GM21619 (cell line): ENCODE measurements around the gene SUPT4H1.
A peak's percentile ranks its signal among the peaks of the same experiment; 100 is the strongest.

Experiments used
- ATAC-seq: cut with Tn5 transposase; IDR thresholded peaks from one replicate; pipeline ENCODE4 v1.9.1; 2021; ENCODE audit not compliant: unreplicated experiment

SUPT4H1 gene

DNA sequence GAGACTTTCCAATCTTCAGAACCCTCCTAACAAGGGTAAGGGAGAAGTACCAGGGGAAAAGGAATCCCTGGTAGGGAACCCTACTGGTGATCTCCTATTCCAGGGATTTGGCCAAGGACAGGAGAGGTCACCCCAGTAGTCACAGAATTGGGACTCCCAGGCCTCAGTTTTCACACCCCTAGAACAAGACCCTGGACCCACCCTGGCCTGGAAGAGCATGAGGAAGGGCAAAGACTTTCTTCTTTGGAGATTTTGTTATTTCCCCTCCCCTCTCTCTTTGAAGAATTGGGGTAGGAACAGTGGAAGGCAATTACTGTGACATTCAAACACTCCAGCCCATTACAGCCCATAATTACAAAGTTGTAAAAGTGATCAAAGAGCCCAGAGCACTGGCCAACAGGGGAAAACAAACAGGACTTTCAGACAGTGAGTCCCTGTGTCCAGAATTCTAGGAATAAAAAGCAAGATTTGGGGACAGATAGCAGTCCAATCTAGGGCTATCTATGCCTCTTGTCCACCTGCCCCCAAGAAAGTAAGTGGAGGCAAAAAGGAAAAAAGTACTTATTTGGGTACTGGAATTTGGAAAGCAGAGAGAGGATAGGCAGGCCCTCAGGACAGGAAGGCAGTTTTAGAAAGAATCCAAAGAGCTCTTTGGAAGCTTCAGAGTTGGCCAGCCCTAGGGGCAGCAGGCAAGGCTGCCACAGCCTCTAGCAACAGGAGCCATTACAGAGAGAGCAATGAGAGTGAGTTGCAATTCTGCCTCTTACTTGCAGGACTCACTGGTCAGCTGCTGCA lies 13.4 kb upstream of the SUPT4H1 start:
- ATAC-seq: no peak

DNA sequence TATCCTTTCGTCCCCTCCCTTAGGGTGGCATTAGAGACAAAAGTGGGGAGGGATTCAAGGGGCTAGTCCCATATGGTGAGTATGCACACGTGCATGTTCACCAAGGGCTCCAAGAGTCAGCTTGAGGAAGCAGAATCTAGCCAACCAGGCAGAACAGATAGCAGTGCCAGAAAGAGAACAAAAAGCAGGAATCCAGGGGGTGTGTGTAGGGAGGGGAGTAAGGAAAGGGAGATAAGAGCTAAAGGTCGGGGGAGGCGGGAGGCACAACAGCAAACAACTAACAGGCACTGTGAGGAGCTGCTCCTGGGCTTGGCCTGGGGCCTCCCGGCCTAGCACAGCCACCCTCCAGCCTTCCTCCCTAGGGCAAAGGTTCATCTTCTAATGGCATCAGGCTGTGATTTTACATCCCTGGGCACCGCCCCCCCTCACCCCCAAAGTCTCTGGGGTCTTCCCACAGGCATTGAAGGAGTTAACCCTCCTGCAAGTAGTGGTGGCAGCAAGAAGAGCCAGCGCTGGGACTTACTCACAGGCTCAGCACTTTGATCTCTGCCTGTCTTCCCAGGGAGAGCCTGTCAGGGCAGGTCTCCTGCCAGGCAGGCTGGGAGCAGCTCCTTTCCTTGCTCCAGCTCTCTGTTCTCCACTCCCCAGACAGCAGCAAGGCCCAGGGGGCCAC lies 12.4 kb upstream of the SUPT4H1 start:
- ATAC-seq: no peak

DNA sequence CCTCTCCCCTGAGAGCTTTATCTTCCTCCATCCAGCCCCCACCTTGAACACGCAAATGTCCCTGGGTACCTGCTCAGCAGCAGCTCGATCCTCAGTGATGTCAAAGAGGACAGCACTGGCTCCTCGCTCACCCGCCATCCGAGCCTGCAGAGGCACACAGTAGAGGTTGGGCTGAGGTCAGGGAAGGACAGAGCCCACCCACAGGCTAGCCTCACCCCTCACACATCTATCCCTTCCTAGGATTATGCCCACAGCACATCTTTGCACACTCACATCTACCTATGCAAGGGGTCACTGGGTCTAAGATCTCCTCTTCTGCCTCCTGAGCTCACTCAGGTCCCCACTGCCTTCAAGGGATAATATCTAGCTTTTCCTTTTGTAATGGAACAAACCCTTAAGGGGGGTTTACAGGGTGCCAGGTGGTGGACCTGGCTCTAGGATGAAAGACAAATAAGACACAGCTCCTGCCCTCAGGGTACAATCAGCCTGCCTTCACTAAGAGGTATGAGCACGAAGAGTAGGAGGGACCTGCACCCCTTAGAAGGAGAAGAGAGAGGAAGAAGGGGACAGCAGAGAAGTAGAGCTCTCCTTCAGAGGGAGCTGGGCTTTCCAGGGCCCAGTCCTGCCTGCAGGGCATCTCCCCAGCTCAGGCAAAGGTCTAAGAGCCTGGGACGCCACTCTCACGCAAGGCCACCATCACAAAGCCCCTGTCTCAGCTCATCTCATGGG lies 11.6 kb upstream of the SUPT4H1 start:
- no peak for ATAC-seq

DNA sequence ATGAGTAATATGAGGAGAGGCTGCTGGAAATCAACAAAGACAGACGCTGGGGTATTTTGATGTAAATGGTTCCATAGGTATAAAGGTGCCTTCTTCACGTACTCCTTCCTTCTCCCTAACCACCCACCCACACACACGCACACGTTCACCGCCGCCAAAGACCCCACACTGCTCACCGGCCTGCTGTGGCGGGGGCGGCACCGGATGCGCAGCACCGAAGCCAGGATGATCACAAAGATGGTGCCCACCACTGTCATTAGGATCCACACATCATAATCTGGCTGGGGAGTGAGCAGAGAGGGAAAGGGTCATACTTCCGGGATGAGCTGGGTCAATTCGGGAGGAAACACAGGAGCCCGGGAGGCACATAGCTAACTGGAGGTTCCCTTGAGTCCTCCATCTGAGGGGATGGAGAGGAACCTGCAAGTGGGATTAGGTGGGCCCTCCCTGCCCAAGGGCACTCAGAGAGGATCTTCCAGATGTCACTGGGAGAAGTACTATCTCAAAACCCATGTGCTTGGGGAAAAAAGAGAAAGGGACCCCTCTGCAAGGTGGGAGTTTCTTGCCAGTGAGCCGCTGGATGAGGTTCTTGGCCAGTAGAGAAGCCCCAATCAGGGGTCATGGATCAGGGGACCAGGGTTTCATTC lies 10.5 kb upstream of the SUPT4H1 start:
- no peak for ATAC-seq

DNA sequence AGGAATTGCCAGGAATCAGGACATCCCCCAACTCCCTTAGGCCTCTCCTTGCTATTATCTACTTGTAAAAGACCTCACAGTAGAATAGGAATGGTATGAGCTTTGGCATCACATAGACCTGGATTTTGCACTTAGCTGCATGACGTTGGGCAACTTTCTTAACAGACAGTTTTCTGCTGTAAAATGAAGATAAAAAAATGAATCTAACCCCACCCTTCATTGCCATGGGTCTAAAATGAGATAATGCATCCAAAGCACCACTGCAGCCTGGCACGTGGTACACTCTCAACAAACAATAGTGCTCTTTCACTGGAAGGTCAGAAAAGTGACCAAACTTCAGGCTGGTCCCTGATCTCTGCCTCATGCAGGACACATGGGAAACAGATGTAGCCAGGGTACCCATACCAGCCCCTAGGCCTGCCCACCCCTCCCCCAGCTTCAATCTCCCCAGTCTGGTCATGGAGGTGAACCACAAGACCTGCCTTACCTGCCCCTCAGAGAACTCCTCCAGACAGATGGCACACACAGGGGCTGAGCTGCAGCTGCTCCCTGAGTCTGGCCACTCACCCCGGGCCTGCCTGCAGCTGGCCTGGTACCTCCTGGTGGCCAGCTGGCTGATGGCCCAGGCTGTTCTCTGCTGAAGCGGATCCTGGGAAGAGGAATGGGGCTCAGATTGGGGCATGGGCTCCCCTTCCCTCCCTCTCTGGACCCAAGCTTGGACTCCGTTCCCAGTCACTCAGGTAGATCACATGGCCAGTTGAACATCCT lies 8.5 kb upstream of the SUPT4H1 start:
- ATAC-seq: no peak

DNA sequence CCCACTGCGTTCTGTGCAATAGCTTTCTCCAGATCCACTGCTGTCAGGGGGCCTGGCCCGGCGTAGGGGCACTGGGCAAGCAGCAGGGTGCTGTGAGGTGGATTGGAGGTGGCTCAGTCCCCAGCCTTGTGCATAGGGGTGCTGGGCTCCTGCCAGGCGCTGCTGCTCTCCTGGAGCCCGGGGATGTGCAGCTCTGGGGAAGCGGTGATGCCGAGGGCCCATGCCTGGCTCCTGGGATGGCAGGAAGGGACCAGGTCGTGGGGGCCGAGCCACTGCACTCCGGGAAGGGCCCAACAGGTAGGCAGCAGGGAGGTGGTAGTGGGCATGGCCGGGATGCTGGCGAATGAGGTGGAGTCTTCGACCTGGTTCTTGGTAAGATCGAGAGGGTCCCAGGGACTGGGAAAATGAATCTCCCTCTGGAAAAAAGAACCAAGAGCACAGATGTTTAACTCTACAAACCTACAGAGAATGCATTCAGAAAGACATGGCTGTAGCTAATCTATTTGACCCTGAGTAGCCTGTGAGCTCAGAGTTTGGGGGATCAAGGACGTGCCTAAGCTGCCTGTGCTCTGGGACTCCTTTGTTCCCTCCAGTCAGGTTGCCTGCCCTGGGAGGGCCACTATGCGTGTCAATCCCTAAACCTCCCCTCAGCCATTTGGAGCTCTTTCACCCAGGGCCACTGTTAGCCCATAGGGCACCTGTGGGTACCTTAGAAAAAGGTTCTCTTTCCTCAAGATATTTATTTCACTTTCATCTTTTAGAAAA lies 6.6 kb upstream of the SUPT4H1 start:
- ATAC-seq: no peak

DNA sequence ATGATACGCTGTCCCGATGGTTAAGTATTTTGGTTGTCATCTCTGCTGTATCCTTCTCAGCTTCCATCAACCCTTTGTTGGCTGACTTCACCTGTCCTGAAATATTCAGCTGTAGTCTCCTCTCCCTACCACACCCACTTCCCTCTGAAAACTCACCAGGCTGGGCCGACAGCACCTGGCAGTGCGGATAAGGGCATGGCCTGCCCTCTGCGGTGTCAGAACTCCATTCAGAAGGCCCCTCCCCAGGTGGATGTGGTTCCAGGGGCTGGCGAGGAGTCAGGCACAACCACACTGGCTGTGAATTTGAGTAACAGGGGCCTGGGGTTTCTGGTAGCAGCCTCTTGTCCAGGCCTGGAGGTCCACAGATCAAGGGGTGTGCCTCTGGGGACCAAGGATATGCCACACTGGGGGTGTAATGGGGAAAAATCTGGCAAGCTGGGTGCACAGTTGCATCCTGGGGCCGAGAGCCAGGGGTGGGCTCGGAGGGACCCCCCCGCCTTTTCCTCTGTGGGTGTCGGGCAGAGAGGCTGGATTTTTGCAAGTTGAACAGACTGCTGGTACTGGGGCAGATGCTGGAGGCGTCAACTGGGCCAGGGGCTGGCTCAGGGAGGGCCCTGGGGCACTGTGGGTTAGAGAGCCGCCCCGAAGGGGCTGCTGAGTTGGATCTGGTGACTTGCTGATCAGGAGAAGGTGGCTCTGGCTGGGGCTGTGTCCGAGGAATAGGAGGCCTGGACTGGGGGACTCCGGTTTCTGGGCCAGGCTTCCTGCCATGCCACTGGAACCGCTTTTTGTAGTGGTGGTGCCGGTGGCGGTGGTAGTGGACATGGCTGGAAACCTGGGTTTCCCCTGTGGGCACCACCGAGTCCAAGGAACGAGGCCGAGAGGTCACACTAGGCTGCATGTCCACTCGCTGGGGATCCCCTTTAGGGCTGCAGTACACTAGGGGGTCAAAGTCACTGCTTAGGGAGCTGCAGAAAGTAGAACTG lies 5.6 kb upstream of the SUPT4H1 start:
- ATAC-seq: no peak

DNA sequence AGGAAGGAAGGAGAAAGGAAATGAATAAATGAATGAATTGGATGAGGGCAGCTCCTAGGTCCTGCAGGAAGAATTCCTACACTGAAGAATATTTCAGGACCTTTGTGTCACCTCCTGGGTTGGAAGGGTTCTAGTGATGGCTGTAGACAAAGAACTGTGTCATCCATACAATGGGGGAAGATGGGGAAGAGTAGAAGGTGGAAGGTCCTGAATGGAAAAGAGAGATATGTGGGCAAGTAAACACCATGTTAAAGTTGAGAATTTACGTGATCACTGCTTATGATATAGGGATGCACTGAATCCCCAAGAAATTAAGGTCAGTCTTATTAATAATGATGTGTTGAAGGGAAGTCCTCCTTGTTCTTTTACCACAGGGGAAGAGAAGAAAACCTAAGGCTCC lies 4.2 kb upstream of the SUPT4H1 start:
- no peak for ATAC-seq

DNA sequence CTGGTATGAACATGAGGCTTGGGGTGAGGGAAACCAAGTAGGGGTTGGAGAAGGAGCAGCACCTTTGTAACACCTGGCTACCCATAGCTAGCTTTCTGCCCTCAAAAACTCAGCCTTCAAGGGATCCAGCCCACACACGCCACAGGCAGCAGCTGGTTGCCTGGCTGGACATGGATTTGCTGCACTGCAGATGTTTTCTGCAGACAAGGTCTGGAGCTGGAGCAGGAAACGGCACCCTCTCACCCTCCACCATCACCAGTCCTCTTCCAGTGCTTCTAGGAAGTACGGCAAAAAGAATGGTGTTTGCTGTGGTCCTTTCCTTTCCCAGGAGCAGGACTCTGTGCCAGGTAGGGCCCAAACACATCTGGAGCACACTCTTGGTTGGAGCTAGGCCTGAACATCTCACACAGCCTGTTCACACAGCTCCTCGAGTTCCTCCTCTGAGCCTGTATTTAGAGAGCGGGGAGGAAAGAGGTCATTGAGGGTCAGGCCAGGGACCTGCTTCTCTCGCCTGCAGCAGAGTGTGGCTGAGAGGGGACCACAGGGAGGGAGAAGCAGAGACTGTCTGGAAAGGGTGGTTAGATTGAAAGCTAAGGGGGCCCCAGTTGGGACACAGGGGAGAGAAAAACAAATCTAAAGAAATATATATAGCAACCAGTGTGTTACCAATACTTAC lies 2.7 kb upstream of the SUPT4H1 start:
- no peak for ATAC-seq

DNA sequence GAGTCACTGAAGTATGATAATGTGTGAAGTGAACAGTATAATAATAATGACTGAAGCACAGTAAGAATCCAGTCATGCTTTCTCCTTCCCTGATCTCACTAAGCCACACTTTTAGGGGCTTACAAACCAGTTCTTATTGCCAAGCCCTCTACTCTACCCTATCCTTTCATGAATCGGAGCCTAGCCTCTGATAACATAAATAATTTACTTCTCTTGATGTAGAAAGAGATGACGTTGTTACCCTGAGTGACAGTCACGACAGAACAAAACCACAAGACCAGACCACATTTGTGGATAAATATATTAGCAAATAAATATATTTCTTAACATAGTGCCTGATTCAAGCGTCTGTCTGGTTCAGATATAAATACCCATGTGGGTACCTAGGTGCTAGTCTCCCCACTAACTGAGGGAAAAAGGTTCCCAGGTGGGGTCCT lies 1.4 kb upstream of the SUPT4H1 start:
- no peak for ATAC-seq

DNA sequence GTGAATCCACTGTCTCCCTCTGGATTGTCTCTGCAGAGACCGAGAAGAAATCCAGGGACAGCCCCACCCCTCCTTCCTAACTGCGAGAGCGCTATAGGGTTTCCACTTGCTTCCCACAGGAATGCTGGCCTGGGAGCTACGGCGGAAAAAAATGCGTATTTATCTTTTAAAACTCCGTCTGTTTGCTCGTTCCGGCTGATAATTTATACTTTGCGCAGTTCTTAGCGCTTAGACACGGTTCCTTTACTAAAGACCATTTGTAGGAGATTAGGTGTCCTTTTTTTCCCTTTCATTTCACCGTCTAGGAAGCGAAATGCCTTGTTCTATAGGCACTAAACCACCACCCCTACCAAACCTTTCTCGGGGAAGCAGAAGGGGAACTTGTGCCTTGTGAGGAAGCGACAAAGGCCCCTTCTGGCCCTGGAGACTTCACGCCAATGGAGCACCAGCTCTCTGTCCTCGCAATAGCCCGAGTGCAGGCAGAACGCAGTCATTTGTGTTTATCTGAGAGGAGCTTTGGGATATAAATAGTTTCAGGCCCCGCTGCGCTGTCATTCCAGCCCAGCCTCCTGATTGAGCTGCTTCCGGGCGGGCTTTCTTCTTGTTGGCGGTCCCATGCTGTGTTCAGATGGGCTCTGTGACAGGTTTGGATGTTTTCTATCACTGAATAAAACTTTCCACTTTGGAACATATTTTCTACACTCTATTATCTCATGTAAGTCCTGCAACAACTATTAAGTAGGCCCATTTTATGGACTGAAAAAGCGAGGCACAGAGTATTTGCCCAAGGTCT lies 791 bp upstream of the SUPT4H1 start:
- no peak for ATAC-seq

DNA sequence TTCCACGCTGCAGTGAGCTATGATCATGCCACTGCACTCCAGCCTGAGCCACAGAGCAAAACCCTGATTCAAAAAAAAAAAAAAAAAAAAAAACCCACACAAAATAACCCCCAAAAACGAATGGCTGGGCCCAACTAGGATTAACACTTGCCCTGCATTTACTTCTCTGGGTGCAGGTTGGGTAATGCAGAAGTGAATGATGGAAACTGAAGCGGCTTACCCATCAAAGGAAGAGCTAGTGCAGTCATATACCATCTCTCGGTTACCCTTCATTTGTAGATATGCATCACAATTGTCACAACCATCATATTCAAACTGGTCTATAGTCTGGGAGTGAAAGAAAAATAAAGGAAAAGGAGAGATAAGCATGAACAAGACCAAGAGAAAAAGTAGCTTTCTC lies 819 bp downstream of the SUPT4H1 start:
- no peak for ATAC-seq

DNA sequence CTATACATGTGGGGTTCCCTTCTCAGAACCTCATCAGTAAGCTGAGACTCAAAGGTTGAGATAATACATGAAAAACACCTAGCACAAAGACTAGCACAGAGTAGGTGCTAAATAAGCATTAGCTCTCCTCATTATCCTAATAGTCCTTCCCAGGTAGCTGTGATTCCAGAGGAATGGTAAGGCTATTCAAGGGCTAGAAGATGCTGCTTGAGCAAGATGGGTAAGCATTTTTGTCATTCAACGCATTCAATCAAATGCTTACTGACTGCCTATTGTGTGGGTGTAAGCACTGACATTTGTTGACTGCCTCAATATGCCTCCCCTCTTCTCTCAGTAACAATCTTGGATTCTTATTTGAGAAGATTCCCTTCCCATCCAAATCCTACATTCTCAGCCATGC lies 4.0 kb downstream of the SUPT4H1 start:
- no peak for ATAC-seq

DNA sequence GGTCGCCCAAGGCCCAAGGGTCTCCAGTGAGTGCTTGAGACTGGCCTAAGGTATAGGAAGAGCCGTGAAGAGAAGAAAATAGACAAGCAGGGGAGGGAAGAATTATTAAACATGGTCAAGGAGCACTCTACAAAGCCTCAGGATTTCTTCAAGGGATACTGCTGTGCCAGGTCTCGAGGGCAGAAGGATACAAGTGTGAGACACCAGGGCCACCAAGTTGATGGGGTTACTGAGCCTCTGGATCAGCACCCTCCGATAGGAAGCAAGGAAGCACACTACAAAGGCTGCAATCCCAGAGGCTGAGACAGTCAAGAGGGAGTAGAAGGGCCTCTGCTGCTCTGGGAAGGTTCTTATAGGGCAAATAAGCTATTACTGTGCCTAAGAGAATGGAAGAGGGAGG lies 6.5 kb downstream of the SUPT4H1 start:
- ATAC-seq: no peak

DNA sequence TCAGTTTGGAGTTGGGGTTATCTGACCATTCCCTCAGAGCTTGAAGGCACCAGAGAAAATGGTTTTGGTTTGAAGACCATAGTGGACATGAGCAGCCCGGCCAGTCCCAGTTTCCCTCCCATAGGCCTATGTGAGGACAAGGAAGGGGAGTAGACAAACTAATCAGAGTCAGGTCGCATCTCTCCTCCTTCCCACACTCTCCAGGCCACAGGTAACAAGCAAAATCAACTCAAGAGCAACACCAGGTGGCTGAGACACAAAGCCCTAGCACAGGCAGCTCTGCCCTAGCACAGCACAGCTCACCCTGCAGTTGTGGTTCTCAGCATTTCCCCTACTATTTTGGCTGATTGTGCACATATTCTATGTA lies 7.2 kb downstream of the SUPT4H1 start:
- ATAC-seq: peak; percentile 38

DNA sequence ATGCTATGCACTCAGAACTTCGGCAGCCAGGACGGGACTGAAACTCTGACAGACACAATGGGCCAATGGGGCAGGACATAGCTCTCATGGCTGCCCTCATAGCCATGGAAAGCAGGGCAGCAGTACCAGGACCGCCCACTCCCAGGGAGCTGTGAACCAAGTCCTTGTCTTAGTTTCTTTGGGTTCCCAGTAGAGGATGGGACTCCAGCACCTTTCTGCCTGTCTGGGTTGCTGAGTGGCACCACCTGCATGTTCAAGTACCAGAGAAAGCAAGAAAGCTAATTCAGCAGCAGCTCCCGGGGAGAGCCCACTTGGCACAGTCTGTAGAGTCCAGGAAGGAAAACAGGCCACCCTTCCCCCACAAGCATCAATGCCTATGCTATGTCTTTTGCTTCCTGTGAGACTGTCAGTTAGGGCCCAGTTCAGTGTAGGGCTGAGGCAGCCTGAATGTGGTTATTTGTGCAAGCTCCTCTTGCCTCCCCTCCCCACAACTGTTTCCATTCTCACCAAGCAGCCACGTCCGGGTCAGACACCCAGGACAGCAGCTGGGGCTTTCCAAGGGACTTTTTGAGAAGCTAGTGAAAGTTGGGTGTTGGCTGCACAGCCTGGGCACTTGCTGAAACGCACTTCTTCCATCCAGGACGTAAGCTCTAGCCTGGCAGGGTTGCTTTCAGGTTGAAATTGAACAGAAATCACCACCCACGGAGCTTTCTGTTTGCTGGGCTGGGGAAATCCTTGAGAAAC lies 7.8 kb downstream of the SUPT4H1 start:
- peak; percentile 83 for ATAC-seq

DNA sequence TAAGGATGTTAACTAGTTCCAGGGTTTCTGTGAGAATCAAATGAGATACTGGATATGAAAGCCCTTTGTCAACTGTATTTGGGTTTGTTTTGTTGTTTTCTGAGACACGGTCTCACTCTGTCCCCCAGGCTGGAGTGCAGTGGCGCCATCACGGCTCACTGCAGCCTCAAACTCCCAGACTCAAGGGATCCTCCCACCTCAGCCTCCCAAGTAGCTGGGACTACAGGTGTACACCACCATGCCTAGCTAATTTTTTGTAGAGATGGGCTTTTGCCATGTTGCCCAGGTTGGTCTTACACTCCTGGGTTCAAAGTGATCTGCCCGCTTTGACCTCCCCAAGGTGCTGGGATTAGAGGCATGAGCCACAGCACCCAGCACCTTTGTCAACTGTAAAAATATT lies 8.9 kb downstream of the SUPT4H1 start:
- ATAC-seq: no peak
